Astrocyte of the cerebellum (primary cell): ENCODE results near the gene TDRD10.

ENCODE experiments used
- DNase-seq: peaks from one replicate; pipeline ENCODE4 v3.0.0-alpha.2; 2011; ENCODE audit warnings: low read depth
- H3K4me3 ChIP-seq: 2 replicates; pipeline ENCODE4 v1.5.1; 2011; ENCODE audit warnings: mild to moderate bottlenecking, low read depth, low read length, moderate library complexity
- in situ Hi-C: cut with HindIII; loops from 2 replicates; pipeline ENCODE4 v1.10.0; 2017; ENCODE audit warnings: low sequenced_read_pairs
- TF ChIP-seq, protein P1 (sequence below): IDR thresholded peaks from 2 replicates; pipeline ENCODE4 v1.5.1; 2012; ENCODE audit warnings: low read length, low read depth, moderate library complexity, mild to moderate bottlenecking; ENCODE audit errors: missing control alignments

Gene TDRD10

DNA sequence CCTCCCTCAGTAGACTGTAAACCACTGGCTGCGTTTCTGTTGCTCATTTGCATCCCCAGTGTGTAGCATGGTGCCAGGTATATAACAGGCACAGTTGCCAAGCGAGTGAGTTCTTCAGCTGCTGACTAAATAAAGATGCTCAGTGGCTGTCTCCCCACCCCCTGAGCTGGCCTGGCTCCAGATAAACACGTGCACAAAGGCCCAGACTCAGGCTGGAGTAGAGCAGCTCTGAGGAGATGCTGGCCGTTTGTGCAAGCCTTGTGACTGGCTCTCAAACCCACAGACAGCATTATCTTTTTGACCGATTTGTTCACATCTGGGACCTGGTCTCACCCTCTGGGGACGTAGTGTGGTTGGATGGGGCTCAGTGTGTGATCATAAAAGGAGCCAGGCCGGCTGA, 72.7 kb downstream of the TDRD10 start:
- TF ChIP-seq, protein P1, sequence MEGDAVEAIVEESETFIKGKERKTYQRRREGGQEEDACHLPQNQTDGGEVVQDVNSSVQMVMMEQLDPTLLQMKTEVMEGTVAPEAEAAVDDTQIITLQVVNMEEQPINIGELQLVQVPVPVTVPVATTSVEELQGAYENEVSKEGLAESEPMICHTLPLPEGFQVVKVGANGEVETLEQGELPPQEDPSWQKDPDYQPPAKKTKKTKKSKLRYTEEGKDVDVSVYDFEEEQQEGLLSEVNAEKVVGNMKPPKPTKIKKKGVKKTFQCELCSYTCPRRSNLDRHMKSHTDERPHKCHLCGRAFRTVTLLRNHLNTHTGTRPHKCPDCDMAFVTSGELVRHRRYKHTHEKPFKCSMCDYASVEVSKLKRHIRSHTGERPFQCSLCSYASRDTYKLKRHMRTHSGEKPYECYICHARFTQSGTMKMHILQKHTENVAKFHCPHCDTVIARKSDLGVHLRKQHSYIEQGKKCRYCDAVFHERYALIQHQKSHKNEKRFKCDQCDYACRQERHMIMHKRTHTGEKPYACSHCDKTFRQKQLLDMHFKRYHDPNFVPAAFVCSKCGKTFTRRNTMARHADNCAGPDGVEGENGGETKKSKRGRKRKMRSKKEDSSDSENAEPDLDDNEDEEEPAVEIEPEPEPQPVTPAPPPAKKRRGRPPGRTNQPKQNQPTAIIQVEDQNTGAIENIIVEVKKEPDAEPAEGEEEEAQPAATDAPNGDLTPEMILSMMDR = no peak
- in situ Hi-C loops = no loop called here
- no peak overlapping the region for H3K4me3 ChIP-seq
- no peak for DNase-seq

- H3K4me3 ChIP-seq = no peak overlapping the region
- DNase-seq = no peak
- in situ Hi-C loops = no loop called here
- TF ChIP-seq, protein P1 = no peak
Measured at GRCh38 chr1:154575147-154575927, 73.3 kb downstream of the TDRD10 start.

- TF ChIP-seq, protein P1 = no peak
- H3K4me3 ChIP-seq = no peak overlapping the region
- no peak for DNase-seq
- in situ Hi-C loops = no loop called here
Measured at GRCh38 chr1:154575951-154576566, 74.0 kb downstream of the TDRD10 start.

DNA sequence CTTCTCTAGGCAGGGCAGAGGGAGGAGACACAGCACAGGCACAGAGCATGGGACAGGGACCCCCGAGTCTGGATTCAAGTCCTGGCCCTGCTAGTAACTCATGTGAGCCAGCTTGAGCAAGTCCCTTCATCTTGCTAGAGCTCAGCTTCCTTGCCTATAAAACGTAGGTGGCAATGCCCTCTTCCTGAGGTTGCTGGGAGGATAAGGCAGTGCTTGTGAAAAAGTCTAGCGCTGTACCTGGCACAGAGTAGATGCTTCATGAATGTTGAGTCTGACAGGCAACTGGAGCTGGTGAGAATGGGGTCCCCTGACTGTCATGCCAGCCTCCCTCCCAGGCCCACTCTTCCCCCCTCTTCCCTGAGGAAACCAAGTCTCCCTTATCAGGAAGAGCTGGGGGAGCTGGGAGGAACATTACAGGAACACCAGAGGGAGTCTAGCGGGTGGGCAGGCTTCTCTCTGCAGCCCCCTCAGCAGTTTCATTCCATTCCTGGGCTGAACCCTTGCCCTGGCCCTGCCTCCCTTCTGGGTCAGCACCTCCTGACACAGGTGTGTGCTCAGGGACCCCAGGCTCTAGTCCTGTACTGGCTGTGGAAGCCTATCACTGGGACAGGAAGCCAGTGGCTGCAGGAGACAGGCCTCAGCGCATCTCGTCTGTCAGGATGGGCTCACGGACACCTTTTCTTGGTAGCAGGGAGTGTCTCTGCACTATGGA, 75.5 kb downstream of the TDRD10 start:
- TF ChIP-seq, protein P1 = no peak
- DNase-seq = no peak
- in situ Hi-C loops = no loop called here
- no peak overlapping the region for H3K4me3 ChIP-seq

DNA sequence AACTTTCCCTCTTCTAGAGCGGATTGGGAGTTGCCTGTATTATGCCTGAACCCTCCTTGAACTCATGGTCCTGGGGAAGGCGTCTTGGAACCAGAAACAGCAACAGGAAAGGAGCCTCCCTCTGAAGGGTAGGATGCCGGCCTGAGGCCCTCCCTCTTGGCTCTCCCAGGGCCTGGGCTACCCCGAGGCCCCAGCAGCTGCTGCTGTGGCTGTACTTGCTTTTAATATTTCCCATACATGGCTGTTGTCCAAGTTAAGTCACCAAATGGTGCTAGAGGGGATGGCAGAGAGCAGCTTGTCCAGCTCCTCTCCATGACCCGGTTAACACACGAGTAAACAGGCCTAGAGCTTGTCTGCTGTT, 76.0 kb downstream of the TDRD10 start:
- TF ChIP-seq, protein P1 = no peak
- in situ Hi-C loops = no loop called here
- H3K4me3 ChIP-seq = no peak overlapping the region
- DNase-seq = no peak

GRCh38 chr1:154579374-154579773, 77.4 kb downstream of the TDRD10 start:
- TF ChIP-seq, protein P1 = no peak
- no peak for DNase-seq

More at GRCh38 chr1:154579374-154579773, 77.4 kb downstream of the TDRD10 start:
- in situ Hi-C loops = no loop called here
- H3K4me3 ChIP-seq = no peak overlapping the region
